Left kidney (tissue), 2 donors: ENCODE results near the gene PNKD. TPM values are rescaled to one million over a fixed set of nuclear protein-coding genes. Genes with fewer than 3 reads are reported as not detected.

Source experiments
- DNase-seq: peaks from one replicate; pipeline ENCODE4 v3.0.0-alpha.2; 2013
- polyA plus RNA-seq: library from polyadenylated mRNA; unstranded; fragments of 120-200 nt; gene quantifications from one replicate; pipeline ENCODE4 v1.2.1, GENCODE V29; 2013; ENCODE audit not compliant: insufficient read length

Gene PNKD
- polyA plus RNA-seq, 1 donor: 86.6 TPM

DNA sequence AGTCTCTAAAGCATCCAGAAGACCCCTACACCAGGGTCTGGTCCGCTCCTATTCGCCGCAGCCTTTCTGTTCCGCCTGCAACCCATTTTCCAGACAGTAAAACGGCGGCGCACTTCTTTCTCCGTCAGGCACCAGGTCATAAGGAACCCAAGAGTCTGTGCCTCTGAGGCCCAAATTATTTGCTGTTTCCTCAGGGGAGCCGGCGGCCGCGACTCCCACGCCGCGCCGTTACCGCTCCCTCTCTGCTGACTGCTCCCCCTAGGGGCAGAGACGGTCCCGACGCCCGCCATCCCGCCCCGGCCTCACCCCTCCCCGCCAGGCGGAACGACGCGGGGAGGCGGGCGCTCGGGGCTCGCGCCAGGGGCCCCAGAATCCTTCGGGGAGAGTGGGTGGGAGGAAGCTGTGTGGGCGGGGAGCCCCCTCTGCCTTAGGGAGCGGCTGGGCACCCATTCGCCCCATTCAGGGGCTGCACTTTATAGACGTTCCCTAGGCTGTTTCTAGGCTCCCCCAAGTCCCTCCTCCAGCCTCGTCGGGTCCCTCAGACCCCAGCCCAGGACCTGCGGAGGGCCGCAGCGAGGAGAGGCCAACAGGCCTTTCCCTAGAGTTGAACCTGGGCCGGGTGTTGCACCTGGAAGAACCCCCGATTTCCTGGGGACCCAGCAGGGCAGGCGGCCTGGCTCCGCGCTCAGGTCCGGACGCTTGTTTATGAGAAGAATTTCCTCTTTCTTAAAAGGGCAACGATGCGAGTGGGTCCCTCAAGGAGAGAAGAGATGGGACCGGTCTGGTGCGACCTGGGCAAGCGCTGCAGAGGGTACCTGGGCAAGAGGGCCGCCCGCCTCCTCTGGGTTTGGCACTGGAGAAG, 125.7 kb downstream of the PNKD start:
- DNase-seq: peak; percentile 96

Other genes with a start within 250 kb of the PNKD start
- 0.32 TPM for gene RUFY4, start 201.3 kb upstream of the PNKD start, polyA plus RNA-seq
- gene CXCR2, start 144.5 kb upstream of the PNKD start, polyA plus RNA-seq: 0.13 TPM
- gene CXCR1, start 103.6 kb upstream of the PNKD start, polyA plus RNA-seq: not detected
- 260 TPM for gene ARPC2, start 53.3 kb upstream of the PNKD start, polyA plus RNA-seq
- 1.2 TPM for gene GPBAR1, start 9.5 kb upstream of the PNKD start, polyA plus RNA-seq
- 117 TPM for gene AAMP, start 382 bp upstream of the PNKD start, polyA plus RNA-seq
- 88.0 TPM for gene TMBIM1, start 22.0 kb downstream of the PNKD start, polyA plus RNA-seq
- 5.0 TPM for gene CATIP, start 86.3 kb downstream of the PNKD start, polyA plus RNA-seq
- 0.58 TPM for gene SLC11A1, start 111.8 kb downstream of the PNKD start, polyA plus RNA-seq
- gene CTDSP1, start 129.3 kb downstream of the PNKD start, polyA plus RNA-seq: 122 TPM
- gene VIL1, start 148.6 kb downstream of the PNKD start, polyA plus RNA-seq: 23.3 TPM